ENCODE data around the gene SLC9A4.

GRCh38 chr2:102481931-102482330 lies 8.9 kb downstream of the SLC9A4 start:
- no peak for TF ChIP-seq CTCF (IDR thresholded peaks at IDR 0.05)
- TF ChIP-seq POLR2A (IDR thresholded peaks at IDR 0.05): no peak

Measured in esophagus squamous epithelium (tissue), 4 donors.